Suprapubic skin (tissue), 3 donors: ENCODE data around the gene RIOK1.

ENCODE experiments used
- POLR2AphosphoS5 ChIP-seq, 3 donors: sonication (generic); formaldehyde crosslinking; IDR thresholded peaks; one replicate each; pipeline ENCODE4 v1.6.1; 2017; ENCODE audit warnings: antibody characterized with exemption in 3 of 3
- TF ChIP-seq, protein P1 (sequence below), 2 donors: fragments of 200-600 bp in 1 of 2; fragments of 450-650 bp in 1 of 2; sonication (generic) in 1 of 2; IDR thresholded peaks; one replicate each; pipeline ENCODE4 v1.5.1; 2016 to 2019; ENCODE audit warnings: antibody characterized with exemption in 2 of 2, mild to moderate bottlenecking in 1 of 2, moderate library complexity in 1 of 2

DNA sequence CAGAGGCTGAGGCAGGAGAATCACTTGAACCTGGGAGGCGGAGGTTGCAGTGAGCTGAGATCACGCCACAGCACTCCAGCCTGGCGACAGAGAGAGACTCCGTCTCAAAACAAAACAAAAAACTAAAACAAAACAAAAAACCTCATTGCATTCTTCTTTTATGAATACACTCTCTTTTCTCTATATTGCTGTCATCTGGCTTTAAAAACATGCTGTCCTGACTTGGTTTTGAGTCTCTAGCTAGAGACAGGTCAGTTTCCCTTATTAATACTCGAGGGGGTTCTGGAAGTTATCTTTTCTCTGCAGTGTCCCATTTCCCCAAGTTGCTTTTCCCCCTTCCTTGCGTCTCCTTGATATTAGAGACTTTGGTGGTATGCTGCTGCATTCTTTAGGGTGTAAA lies 50.9 kb downstream of the RIOK1 start:
- TF ChIP-seq, protein P1, sequence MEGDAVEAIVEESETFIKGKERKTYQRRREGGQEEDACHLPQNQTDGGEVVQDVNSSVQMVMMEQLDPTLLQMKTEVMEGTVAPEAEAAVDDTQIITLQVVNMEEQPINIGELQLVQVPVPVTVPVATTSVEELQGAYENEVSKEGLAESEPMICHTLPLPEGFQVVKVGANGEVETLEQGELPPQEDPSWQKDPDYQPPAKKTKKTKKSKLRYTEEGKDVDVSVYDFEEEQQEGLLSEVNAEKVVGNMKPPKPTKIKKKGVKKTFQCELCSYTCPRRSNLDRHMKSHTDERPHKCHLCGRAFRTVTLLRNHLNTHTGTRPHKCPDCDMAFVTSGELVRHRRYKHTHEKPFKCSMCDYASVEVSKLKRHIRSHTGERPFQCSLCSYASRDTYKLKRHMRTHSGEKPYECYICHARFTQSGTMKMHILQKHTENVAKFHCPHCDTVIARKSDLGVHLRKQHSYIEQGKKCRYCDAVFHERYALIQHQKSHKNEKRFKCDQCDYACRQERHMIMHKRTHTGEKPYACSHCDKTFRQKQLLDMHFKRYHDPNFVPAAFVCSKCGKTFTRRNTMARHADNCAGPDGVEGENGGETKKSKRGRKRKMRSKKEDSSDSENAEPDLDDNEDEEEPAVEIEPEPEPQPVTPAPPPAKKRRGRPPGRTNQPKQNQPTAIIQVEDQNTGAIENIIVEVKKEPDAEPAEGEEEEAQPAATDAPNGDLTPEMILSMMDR (IDR thresholded peaks at IDR 0.05): no peak
- no peak for TF ChIP-seq POLR2AphosphoS5 (IDR thresholded peaks at IDR 0.05)
